ENCODE results near the gene NOL3. TPM values are rescaled to one million over a fixed set of nuclear protein-coding genes. Genes with fewer than 3 reads are reported as not detected.
A peak's percentile ranks its signal among the peaks of the same experiment; 100 is the strongest.

The NOL3 gene
- total and polyA plus RNA-seq, 9 of the 15 experiments (the other 6 are each of a cell fraction or from before 2014, with no cell fraction given), result 0.45 to 14.0 (median 5.4) TPM

GRCh38 chr16:67155295-67156142, 14.8 kb upstream of the NOL3 start (continued):
- TF ChIP-seq RNF219 (CRISPR knock-in tag; IDR thresholded peaks at IDR 0.05), result no peak
- no peak for TF ChIP-seq FOSL1 (tag; conservative IDR thresholded peaks at IDR 0.05)
- TF ChIP-seq RCOR1 (IDR thresholded peaks at IDR 0.05; ENCODE audit: borderline replicate concordance in 1 of 2, low read depth in 2 of 2, low read length in 2 of 2), result peak in 1 of 2 experiments; percentile 54; a peak in 1 of 4 replicates
- TF ChIP-seq MIER1 (IDR thresholded peaks at IDR 0.05; ENCODE audit: low read depth), result no peak
- no peak for TF ChIP-seq NR1H2 (CRISPR knock-in tag; IDR thresholded peaks at IDR 0.05)
- peak; percentile 49 for TF ChIP-seq HNRNPK (IDR thresholded peaks at IDR 0.05; ENCODE audit: low read depth, low read length, poor library complexity, severe bottlenecking)
- no peak for TF ChIP-seq ZNF77 (CRISPR knock-in tag; IDR thresholded peaks at IDR 0.05)
- TF ChIP-seq FOXP4 (CRISPR knock-in tag; IDR thresholded peaks at IDR 0.05; ENCODE audit: borderline replicate concordance), result no peak
- TF ChIP-seq COPS2 (conservative IDR thresholded peaks at IDR 0.05), result no peak
- TF ChIP-seq FOXM1 (IDR thresholded peaks at IDR 0.05; ENCODE audit: low read depth), result no peak
- TF ChIP-seq FOXM1 (CRISPR knock-in tag; IDR thresholded peaks at IDR 0.05; ENCODE audit: low read depth), result no peak
- TF ChIP-seq POLR3G (IDR thresholded peaks at IDR 0.05; ENCODE audit: extremely low read depth, insufficient read length, insufficient replicate concordance), result no peak
- TF ChIP-seq TBP (optimal IDR thresholded peaks at IDR 0.05; ENCODE audit: low read depth, low read length), result no peak
- TF ChIP-seq TOE1 (IDR thresholded peaks at IDR 0.05; ENCODE audit: borderline replicate concordance), result no peak
- no peak for TF ChIP-seq TOE1 (CRISPR knock-in tag; IDR thresholded peaks at IDR 0.05; ENCODE audit: borderline replicate concordance, low read depth)
- TF ChIP-seq SMARCB1 (IDR thresholded peaks at IDR 0.05; ENCODE audit: insufficient read length, low read depth), result no peak
- TF ChIP-seq DDX20 (tag; IDR thresholded peaks at IDR 0.05; ENCODE audit: low read depth), result no peak
- TF ChIP-seq ZNF280B (CRISPR knock-in tag; IDR thresholded peaks at IDR 0.05), result no peak
- TF ChIP-seq ZBTB7A (IDR thresholded peaks at IDR 0.05; ENCODE audit: borderline replicate concordance, control insufficient read depth, low read depth, low read length), result peak; percentile 50; the same call in 1 of the 2 replicates
- TF ChIP-seq TAF7 (tag; IDR thresholded peaks at IDR 0.05), result no peak
- no peak for TF ChIP-seq ZNF133 (CRISPR knock-in tag; IDR thresholded peaks at IDR 0.05)
- no peak for TF ChIP-seq KHSRP (IDR thresholded peaks at IDR 0.05)
- no peak for TF ChIP-seq ZNF699 (CRISPR knock-in tag; IDR thresholded peaks at IDR 0.05; ENCODE audit: insufficient replicate concordance)
